ENCODE data around the gene HES7.

Gene HES7

DNA sequence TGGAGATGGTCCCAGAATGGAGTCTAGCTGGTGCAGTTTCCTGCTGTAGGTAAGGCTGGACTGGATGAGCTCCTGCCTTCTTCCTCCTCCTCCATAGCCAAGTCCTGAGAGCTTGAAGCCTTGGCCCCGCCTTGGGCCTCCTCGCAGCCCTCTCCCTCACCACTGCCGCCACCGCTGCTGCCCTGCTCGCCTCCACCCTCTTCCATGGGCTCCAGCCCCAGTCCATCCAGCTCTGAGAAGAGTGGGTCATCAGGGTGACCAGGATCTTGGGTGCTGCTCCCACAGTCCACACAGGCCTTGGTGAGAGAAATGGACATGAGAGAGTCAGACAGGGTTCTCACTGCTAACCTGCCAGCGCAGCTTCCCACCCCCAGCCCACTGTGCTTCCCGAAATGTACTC lies 17.1 kb upstream of the HES7 start:
- Histone ChIP-seq H3K27me3 (ENCODE audit: insufficient read depth, poor library complexity, severe bottlenecking) (no peaks in the 10 kb centered on the region), H3K4me3 (ENCODE audit: severe bottlenecking) (no peak overlapping the region), H3K27ac (ENCODE audit: poor library complexity, severe bottlenecking) (peak overlapping the region; percentile 66), H3K9me3 (ENCODE audit: severe bottlenecking) (no peaks in the 10 kb centered on the region), H3K36me3 (ENCODE audit: low read depth) (peaks cover 64% of the 10 kb centered on the region), H3K4me1 (ENCODE audit: insufficient read depth, poor library complexity, severe bottlenecking) (peaks cover 2% of the 10 kb centered on the region)
- TF ChIP-seq, protein P1, sequence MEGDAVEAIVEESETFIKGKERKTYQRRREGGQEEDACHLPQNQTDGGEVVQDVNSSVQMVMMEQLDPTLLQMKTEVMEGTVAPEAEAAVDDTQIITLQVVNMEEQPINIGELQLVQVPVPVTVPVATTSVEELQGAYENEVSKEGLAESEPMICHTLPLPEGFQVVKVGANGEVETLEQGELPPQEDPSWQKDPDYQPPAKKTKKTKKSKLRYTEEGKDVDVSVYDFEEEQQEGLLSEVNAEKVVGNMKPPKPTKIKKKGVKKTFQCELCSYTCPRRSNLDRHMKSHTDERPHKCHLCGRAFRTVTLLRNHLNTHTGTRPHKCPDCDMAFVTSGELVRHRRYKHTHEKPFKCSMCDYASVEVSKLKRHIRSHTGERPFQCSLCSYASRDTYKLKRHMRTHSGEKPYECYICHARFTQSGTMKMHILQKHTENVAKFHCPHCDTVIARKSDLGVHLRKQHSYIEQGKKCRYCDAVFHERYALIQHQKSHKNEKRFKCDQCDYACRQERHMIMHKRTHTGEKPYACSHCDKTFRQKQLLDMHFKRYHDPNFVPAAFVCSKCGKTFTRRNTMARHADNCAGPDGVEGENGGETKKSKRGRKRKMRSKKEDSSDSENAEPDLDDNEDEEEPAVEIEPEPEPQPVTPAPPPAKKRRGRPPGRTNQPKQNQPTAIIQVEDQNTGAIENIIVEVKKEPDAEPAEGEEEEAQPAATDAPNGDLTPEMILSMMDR (IDR thresholded peaks at IDR 0.05; ENCODE audit: poor library complexity, severe bottlenecking), result no peak
- ATAC-seq (ENCODE audit: low read depth), result no peak
- no peak for DNase-seq (ENCODE audit: low spot score)

DNA sequence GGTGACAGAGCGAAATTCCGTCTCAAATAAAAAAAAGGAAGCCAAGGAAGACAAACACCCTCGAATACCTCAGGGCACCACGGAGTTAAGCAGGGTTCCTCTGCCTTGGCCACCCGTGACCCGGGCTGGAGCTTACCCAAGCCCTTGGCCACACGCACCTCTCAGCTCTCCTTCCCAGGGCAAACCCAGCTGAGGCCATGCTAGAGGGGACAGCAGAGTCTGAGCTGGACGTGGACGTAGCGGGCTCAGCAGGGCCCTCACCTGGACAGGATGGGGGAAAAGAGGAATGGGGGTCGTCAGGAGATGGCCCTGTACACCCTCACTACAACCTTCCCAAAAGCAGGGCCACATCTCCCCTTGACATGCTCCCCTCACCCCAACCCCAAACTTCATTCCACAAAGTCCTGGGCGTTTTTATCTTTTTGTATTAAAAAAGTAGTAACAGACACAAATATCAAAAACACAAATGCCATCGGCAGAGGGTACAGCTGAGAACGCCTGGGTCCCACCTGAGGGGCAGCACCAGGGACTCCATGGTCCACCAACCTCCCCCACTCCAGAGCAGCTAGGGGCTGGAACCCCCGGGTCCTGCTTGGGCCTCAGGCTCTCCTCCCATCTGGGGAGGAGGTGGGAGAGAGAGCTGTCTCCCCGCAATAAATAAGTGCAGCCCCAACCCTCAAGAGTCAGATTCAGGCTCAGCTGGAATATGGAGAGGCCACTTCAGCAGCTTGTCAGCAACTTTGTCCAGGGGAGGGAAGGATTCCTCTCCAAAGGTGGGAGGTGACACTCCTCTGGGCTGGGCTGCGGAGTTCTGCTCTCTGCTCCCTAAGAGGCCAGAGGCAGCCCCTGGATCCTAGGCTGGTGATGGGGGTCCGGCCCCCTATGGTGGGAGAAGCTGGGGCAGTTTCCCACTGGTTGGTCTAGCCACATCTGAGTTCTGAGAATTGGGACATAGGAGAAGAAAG lies 16.4 kb upstream of the HES7 start:
- peak overlapping the region; percentile 66 for H3K27ac ChIP-seq (ENCODE audit: poor library complexity, severe bottlenecking)
- DNase-seq (ENCODE audit: low spot score), result no peak
- no peak overlapping the region for H3K4me3 ChIP-seq (ENCODE audit: severe bottlenecking)
- TF ChIP-seq, protein P1 (IDR thresholded peaks at IDR 0.05; ENCODE audit: poor library complexity, severe bottlenecking), result no peak
- peaks cover 2% of the 10 kb centered on the region for H3K4me1 ChIP-seq (ENCODE audit: insufficient read depth, poor library complexity, severe bottlenecking)
- no peaks in the 10 kb centered on the region for H3K9me3 ChIP-seq (ENCODE audit: severe bottlenecking)
- peaks cover 57% of the 10 kb centered on the region for H3K36me3 ChIP-seq (ENCODE audit: low read depth)
- ATAC-seq (ENCODE audit: low read depth), result no peak
- no peaks in the 10 kb centered on the region for H3K27me3 ChIP-seq (ENCODE audit: insufficient read depth, poor library complexity, severe bottlenecking)

DNA sequence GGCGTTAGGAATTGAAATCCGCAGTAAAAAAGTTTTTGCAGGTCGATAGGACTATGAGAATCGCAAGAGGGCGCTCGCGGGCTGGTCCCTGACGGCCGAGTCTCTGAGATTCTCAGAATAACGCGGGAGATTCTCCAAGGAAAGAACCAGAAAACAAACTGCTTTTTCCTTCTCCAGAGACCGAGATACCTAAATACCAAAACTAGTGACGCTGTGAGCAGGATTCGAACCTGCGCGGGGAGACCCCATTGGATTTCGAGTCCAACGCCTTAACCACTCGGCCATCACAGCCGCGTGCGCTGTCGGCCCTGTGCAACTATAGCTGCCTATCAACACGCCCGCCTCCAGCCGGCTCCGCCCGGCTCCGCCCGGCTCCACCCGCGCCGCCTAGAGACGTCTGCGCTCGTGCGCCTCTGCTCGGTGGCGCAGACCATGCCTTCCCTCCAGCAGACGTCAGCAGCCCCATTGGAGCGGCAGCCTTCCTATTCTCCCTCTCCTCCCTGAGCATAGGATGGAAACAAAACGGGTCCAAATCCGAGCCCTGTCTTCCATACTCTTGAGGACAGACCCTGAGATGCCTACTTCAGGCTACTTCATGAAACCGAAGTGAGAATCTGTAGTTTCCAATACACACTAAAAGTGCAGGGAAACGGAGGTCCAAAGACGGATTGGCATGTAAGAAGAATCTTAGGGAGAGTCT lies 14.9 kb upstream of the HES7 start:
- peak overlapping the region; percentile 30 for H3K4me3 ChIP-seq (ENCODE audit: severe bottlenecking)
- ATAC-seq (ENCODE audit: low read depth) (peak; percentile 85), DNase-seq (ENCODE audit: low spot score) (peak; percentile 91)
- H3K4me1 ChIP-seq (ENCODE audit: insufficient read depth, poor library complexity, severe bottlenecking), result peaks cover 2% of the 10 kb centered on the region
- H3K27me3 ChIP-seq (ENCODE audit: insufficient read depth, poor library complexity, severe bottlenecking), result no peaks in the 10 kb centered on the region
- TF ChIP-seq, protein P1 (IDR thresholded peaks at IDR 0.05; ENCODE audit: poor library complexity, severe bottlenecking), result peak; percentile 96
- peaks cover 42% of the 10 kb centered on the region for H3K36me3 ChIP-seq (ENCODE audit: low read depth)
- no peaks in the 10 kb centered on the region for H3K9me3 ChIP-seq (ENCODE audit: severe bottlenecking)
- H3K27ac ChIP-seq (ENCODE audit: poor library complexity, severe bottlenecking), result peak overlapping the region; percentile 66

DNA sequence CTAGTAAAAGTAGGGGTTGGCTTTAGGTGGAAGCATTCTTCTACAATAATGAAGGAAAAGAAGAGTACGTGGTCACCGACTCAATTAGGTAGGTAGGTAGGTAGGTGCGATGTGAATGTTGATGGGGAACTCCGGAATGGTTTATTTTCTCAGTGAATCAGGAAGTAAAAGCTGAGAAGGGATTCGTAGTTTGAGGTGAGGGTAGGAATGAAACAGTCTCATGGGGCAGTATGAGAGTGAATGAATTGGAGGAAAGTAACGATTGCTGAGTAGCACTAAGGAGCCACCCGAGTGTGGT lies 14.4 kb upstream of the HES7 start:
- H3K9me3 ChIP-seq (ENCODE audit: severe bottlenecking), result no peaks in the 10 kb centered on the region
- DNase-seq (ENCODE audit: low spot score) (no peak), ATAC-seq (ENCODE audit: low read depth) (no peak)
- H3K27me3 ChIP-seq (ENCODE audit: insufficient read depth, poor library complexity, severe bottlenecking), result no peaks in the 10 kb centered on the region
- H3K27ac ChIP-seq (ENCODE audit: poor library complexity, severe bottlenecking), result peak overlapping the region; percentile 66
- H3K36me3 ChIP-seq (ENCODE audit: low read depth), result peaks cover 37% of the 10 kb centered on the region
- peaks cover 2% of the 10 kb centered on the region for H3K4me1 ChIP-seq (ENCODE audit: insufficient read depth, poor library complexity, severe bottlenecking)
- peak overlapping the region; percentile 30 for H3K4me3 ChIP-seq (ENCODE audit: severe bottlenecking)
- TF ChIP-seq, protein P1 (IDR thresholded peaks at IDR 0.05; ENCODE audit: poor library complexity, severe bottlenecking), result no peak

Measured in RWPE2 (cell line).